GM12873 (cell line): ENCODE data around the gene POLE.

ENCODE experiments used
- CTCF ChIP-seq: IDR thresholded peaks from 2 replicates; pipeline ENCODE4 v1.5.1; 2012; ENCODE audit warnings: low read depth, mild to moderate bottlenecking, moderate library complexity, low read length, control low read depth; ENCODE audit not compliant: insufficient read depth; ENCODE audit errors: missing control alignments

Gene POLE

GRCh38 chr12:132690112-132690511 is 3.0 kb upstream of the POLE start:
- no peak for TF ChIP-seq CTCF

DNA sequence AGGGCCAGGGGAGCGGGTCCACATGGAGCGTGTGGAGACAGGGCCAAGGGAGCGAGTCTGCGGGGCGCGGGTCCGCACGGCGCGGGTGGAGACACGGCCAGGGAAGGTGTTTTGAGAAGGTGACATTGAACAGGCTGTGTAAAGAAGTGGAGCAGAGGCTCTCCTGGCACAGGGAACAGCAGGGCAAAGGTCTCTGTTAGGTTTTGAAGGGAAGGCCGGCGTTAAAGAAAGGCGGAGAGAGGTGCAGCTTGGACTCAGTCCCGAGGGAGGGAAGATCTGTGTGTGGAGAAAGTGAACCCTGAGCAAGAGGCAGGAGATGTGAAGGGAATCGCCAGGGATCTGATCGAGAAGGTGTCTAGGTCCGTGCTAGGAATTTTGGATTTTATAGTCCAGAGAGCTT is 2.1 kb upstream of the POLE start:
- TF ChIP-seq CTCF: no peak

- no peak for TF ChIP-seq CTCF
Observed at GRCh38 chr12:132686825-132687210, 324 bp downstream of the POLE start.

GRCh38 chr12:132685400-132685799 is 1.7 kb downstream of the POLE start:
- TF ChIP-seq CTCF: no peak

GRCh38 chr12:132677492-132677891 is 9.7 kb downstream of the POLE start:
- TF ChIP-seq CTCF: no peak

- TF ChIP-seq CTCF: no peak
Observed at GRCh38 chr12:132675757-132676432, 11.2 kb downstream of the POLE start.

- no peak for TF ChIP-seq CTCF
Observed at GRCh38 chr12:132674561-132674960, 12.6 kb downstream of the POLE start.
